PFSK-1 (cell line): ENCODE data around the gene LY6G6D.

Experiments used
- FOXP2 ChIP-seq: optimal IDR thresholded peaks from 2 replicates; pipeline ENCODE3; 2011; ENCODE audit warnings: borderline replicate concordance, control low read depth, inconsistent platforms; ENCODE audit not compliant: insufficient read depth; ENCODE audit errors: extremely low read length, extremely low read depth
- POLR2AphosphoS5 ChIP-seq: IDR thresholded peaks from 2 replicates; pipeline ENCODE4 v1.6.1; 2012; ENCODE audit warnings: low read depth, mild to moderate bottlenecking, control low read depth, low read length, moderate library complexity
- REST ChIP-seq, 2 experiments: IDR thresholded peaks; 2 replicates each; pipeline versions ENCODE4 v1.6.1 to v1.8.0; 2011 to 2012; ENCODE audit warnings: low read depth in 2 of 2, low read length in 2 of 2, control low read depth in 1 of 2, inconsistent platforms in 1 of 2, mild to moderate bottlenecking in 1 of 2, moderate library complexity in 1 of 2; ENCODE audit not compliant: insufficient read depth in 1 of 2
- SIN3A ChIP-seq: IDR thresholded peaks from 2 replicates; pipeline ENCODE4 v1.6.1; 2012; ENCODE audit warnings: mild to moderate bottlenecking, low read length, moderate library complexity, borderline replicate concordance; ENCODE audit not compliant: insufficient read depth
- TAF1 ChIP-seq: IDR thresholded peaks from 2 replicates; pipeline ENCODE4 v1.6.1; 2012; ENCODE audit warnings: low read length, control low read depth, borderline replicate concordance; ENCODE audit not compliant: insufficient read depth

- TF ChIP-seq SIN3A (no peak), TAF1 (no peak), POLR2AphosphoS5 (no peak), FOXP2 (no peak), REST (IDR thresholded peaks at IDR 0.05; ENCODE audit: insufficient read depth in 1 of 2, low read depth in 2 of 2, low read length in 2 of 2) (no peak)
Observed at GRCh38 chr6:31712296-31712695, 2.9 kb upstream of the LY6G6D start.
